Measurements from ENCODE around the gene D2HGDH. TPM values are rescaled to one million over a fixed set of nuclear protein-coding genes. Genes with fewer than 3 reads are reported as not detected.

D2HGDH gene
- total RNA-seq, 4 donors from 2014 or later = 20.2 to 34.4 (median 23.0) TPM

DNA sequence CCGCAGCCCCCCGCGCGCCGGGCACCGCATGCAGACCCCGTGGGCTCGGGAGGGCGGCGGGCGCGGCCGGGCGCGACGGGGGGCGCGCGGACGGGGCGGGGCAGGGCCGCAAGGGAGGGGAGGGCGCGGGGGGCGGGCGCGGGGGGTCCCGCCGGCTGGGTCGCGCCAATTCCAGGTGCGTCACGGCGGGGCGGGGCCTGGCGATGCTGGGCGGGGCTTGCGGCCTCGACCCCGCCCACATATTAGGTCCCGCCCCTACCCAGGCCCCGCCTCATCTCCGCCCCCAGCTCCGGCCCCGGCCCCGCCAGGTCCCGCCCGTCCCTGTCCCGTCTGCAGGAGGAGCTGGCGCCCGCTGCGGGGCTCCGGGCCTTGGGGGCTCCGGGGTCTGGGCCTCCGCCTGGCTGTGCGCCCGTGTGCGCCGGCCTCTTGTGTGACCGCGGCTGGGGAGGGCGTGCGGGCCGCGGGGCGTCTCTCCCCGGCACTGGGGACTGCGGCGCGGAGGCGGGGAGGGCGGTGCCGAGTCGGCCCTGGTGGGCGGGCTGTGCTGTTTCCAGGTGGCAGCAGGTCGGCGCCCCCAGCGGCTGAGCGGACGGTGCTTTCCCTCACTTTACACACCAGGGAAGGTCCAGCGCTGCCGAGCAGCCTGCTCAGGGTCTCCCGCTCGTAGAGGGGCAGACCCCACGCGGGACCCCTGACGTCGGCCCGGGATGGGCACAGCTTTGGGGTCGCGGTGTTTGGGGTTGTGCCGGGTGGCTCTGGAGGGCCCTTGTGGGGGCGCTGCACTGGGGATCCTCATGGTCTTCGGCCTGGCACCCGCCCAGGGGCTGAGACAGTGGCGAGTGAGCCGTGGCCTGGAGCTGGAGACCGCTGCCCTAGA is 32.0 kb upstream of the D2HGDH start:
- Histone ChIP-seq H3K27ac (peak overlapping the region in 1 of 3 donors; percentile 69), H3K27me3 (no peaks in the 10 kb centered on the region), H3K4me1 (peaks cover 16 to 17% of the 10 kb centered on the region in 2 donors), H3K4me3 (replicated peaks in 1 of 3) (peak overlapping the region; percentile 43 to 93 (median 90)), H3K36me3 (peaks cover 12 to 21% of the 10 kb centered on the region in 2 donors), H3K9me3 (no peaks in the 10 kb centered on the region)
- no CpG with 5 or more reads among the region's 98 CpGs for WGBS, 2 donors
- intact Hi-C loops (cut with DNase I) = loop anchor here (2.0 to 10.0 kb wide), 3 partner anchors 30 to 348 kb away; partner anchors contain the start of gene FARP2
- TF ChIP-seq CTCF (IDR thresholded peaks at IDR 0.05) (peak in 5 of 6 experiments; percentile 45 to 58 (median 51)), POLR2A (IDR thresholded peaks at IDR 0.05) (peak in 1 of 2 donors; percentile 32)
- DNase-seq = peak; percentile 89 to 95

GRCh38 chr2:241703032-241703604 is 31.3 kb upstream of the D2HGDH start:
- TF ChIP-seq POLR2A (IDR thresholded peaks at IDR 0.05) (no peak), CTCF (IDR thresholded peaks at IDR 0.05) (no peak)
- WGBS, 2 donors = 54 to 76% methylated on average over 6 to 8 of the region's 11 CpGs
- H3K9me3 ChIP-seq = no peaks in the 10 kb centered on the region
- intact Hi-C loops (cut with DNase I) = loop anchor here (2.0 to 10.0 kb wide), 3 partner anchors 30 to 348 kb away; partner anchors contain the start of gene FARP2
- peaks cover 16 to 17% of the 10 kb centered on the region in 2 donors for H3K4me1 ChIP-seq
- peaks cover 18 to 28% of the 10 kb centered on the region in 2 donors for H3K36me3 ChIP-seq
- peak overlapping the region in 1 of 3 donors; percentile 67 for H3K27ac ChIP-seq
- no peaks in the 10 kb centered on the region for H3K27me3 ChIP-seq
- DNase-seq = no peak
- H3K4me3 ChIP-seq (replicated peaks in 1 of 3) = peak overlapping the region in 2 of 3 donors; percentile 43 to 90

GRCh38 chr2:241706537-241706936 is 27.9 kb upstream of the D2HGDH start:
- H3K27me3 ChIP-seq = no peaks in the 10 kb centered on the region
- H3K36me3 ChIP-seq = peaks cover 46 to 59% of the 10 kb centered on the region in 2 donors
- no peak for TF ChIP-seq CTCF (IDR thresholded peaks at IDR 0.05)
- TF ChIP-seq POLR2A (IDR thresholded peaks at IDR 0.05) = no peak
- intact Hi-C loops (cut with DNase I) = loop anchor here (10.0 kb wide), 1 partner anchor 352 kb away; the partner anchor contains the start of gene FARP2
- no peak overlapping the region for H3K4me3 ChIP-seq (replicated peaks in 1 of 3)
- H3K27ac ChIP-seq = no peak overlapping the region
- DNase-seq = no peak
- H3K9me3 ChIP-seq = no peaks in the 10 kb centered on the region
- 97 to 99% methylated on average over 6 of the region's 6 CpGs for WGBS, 2 donors
- H3K4me1 ChIP-seq = peaks cover 9 to 10% of the 10 kb centered on the region in 2 donors

DNA sequence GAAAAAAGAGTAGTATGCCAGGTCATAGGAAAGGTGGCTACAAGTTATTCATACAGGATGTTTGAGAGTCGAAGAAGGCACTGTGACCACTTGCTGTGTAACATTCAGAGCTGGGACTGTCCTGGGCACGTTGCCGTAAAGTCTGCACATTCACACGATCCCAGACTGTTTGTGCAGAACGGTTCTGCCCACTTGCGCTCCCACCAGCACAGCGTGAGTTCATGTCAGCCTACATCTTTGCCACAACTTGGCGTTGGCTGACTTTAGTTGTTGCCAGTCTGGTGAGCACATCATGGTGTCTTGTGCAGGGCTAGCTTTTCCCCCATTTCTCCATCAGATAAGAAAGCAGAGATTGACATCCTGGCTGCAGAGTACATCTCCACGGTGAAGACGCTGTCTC is 25.6 kb upstream of the D2HGDH start:
- Histone ChIP-seq H3K4me1 (no peaks in the 10 kb centered on the region), H3K4me3 (replicated peaks in 1 of 3) (no peak overlapping the region), H3K9me3 (no peaks in the 10 kb centered on the region), H3K36me3 (peaks cover 66 to 80% of the 10 kb centered on the region in 2 donors), H3K27me3 (no peaks in the 10 kb centered on the region), H3K27ac (no peak overlapping the region)
- DNase-seq = no peak
- intact Hi-C loops (cut with DNase I) = loop anchor here (10.0 kb wide), 1 partner anchor 354 kb away; the partner anchor contains the start of gene FARP2
- TF ChIP-seq POLR2A (IDR thresholded peaks at IDR 0.05) (no peak), CTCF (IDR thresholded peaks at IDR 0.05) (no peak)
- 93% methylated on average over 10 of the region's 10 CpGs for WGBS, 2 donors

Measured in thyroid gland (tissue), 4 donors.